ENCODE results near the gene SLC4A7.

DNA sequence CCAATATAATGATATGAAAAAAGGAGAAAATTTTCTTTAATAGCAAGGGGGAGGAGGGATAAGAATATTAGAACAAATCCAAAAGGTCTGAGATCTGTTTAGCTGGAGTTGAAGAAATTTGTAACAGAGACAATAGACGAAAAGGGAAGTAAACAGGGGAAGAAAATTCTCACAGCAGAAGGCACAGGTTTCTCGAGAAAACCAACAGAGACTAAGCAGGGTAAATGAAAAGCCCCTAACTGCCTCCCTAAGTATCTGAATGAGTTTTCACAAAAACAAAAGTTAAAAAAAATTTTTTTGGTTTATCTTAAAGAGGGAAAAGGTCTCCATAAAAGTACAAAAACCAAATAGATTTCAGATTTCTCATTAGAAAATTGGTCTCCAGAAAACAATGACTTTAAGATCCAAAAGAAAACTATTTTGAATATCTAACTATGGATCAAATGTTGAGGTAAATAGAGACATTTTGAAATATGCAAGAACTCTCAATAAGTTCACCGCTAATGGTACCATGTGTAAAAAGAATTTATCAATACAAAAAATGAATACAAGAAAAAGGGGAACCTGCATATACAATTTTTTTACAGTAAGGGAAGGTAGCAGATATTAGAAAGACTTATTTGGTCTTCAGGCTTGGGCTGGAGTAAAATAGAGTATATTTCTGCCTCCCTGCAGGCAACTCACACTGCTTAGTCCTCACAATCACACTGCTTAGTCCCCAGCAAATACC, 91.1 kb downstream of the SLC4A7 start:
- TF ChIP-seq, protein P1, sequence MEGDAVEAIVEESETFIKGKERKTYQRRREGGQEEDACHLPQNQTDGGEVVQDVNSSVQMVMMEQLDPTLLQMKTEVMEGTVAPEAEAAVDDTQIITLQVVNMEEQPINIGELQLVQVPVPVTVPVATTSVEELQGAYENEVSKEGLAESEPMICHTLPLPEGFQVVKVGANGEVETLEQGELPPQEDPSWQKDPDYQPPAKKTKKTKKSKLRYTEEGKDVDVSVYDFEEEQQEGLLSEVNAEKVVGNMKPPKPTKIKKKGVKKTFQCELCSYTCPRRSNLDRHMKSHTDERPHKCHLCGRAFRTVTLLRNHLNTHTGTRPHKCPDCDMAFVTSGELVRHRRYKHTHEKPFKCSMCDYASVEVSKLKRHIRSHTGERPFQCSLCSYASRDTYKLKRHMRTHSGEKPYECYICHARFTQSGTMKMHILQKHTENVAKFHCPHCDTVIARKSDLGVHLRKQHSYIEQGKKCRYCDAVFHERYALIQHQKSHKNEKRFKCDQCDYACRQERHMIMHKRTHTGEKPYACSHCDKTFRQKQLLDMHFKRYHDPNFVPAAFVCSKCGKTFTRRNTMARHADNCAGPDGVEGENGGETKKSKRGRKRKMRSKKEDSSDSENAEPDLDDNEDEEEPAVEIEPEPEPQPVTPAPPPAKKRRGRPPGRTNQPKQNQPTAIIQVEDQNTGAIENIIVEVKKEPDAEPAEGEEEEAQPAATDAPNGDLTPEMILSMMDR (tag by site-specific recombination; IDR thresholded peaks at IDR 0.05) = no peak
- TF ChIP-seq, protein P2, sequence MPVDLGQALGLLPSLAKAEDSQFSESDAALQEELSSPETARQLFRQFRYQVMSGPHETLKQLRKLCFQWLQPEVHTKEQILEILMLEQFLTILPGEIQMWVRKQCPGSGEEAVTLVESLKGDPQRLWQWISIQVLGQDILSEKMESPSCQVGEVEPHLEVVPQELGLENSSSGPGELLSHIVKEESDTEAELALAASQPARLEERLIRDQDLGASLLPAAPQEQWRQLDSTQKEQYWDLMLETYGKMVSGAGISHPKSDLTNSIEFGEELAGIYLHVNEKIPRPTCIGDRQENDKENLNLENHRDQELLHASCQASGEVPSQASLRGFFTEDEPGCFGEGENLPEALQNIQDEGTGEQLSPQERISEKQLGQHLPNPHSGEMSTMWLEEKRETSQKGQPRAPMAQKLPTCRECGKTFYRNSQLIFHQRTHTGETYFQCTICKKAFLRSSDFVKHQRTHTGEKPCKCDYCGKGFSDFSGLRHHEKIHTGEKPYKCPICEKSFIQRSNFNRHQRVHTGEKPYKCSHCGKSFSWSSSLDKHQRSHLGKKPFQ (tag by site-specific recombination; IDR thresholded peaks at IDR 0.05) = no peak
- TF ChIP-seq ZBTB7A (tag by site-specific recombination; IDR thresholded peaks at IDR 0.05; ENCODE audit: low read depth) (no peak), ZBTB8A (tag by site-specific recombination; IDR thresholded peaks at IDR 0.05) (no peak), SP7 (tag by site-specific recombination; IDR thresholded peaks at IDR 0.05) (no peak), REPIN1 (tag by site-specific recombination; IDR thresholded peaks at IDR 0.05; ENCODE audit: low read depth) (no peak), ZBTB1 (tag by site-specific recombination; IDR thresholded peaks at IDR 0.05) (no peak), ZNF558 (tag by site-specific recombination; IDR thresholded peaks at IDR 0.05) (no peak), ZNF24 (tag by site-specific recombination; IDR thresholded peaks at IDR 0.05) (no peak), ZNF114 (tag by site-specific recombination; IDR thresholded peaks at IDR 0.05) (no peak)
- TF ChIP-seq, protein P3, sequence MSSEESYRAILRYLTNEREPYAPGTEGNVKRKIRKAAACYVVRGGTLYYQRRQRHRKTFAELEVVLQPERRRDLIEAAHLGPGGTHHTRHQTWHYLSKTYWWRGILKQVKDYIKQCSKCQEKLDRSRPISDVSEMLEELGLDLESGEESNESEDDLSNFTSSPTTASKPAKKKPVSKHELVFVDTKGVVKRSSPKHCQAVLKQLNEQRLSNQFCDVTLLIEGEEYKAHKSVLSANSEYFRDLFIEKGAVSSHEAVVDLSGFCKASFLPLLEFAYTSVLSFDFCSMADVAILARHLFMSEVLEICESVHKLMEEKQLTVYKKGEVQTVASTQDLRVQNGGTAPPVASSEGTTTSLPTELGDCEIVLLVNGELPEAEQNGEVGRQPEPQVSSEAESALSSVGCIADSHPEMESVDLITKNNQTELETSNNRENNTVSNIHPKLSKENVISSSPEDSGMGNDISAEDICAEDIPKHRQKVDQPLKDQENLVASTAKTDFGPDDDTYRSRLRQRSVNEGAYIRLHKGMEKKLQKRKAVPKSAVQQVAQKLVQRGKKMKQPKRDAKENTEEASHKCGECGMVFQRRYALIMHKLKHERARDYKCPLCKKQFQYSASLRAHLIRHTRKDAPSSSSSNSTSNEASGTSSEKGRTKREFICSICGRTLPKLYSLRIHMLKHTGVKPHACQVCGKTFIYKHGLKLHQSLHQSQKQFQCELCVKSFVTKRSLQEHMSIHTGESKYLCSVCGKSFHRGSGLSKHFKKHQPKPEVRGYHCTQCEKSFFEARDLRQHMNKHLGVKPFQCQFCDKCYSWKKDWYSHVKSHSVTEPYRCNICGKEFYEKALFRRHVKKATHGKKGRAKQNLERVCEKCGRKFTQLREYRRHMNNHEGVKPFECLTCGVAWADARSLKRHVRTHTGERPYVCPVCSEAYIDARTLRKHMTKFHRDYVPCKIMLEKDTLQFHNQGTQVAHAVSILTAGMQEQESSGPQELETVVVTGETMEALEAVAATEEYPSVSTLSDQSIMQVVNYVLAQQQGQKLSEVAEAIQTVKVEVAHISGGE (tag by site-specific recombination; conservative IDR thresholded peaks at IDR 0.05; ENCODE audit: low read depth) = no peak
- TF ChIP-seq, protein P4, sequence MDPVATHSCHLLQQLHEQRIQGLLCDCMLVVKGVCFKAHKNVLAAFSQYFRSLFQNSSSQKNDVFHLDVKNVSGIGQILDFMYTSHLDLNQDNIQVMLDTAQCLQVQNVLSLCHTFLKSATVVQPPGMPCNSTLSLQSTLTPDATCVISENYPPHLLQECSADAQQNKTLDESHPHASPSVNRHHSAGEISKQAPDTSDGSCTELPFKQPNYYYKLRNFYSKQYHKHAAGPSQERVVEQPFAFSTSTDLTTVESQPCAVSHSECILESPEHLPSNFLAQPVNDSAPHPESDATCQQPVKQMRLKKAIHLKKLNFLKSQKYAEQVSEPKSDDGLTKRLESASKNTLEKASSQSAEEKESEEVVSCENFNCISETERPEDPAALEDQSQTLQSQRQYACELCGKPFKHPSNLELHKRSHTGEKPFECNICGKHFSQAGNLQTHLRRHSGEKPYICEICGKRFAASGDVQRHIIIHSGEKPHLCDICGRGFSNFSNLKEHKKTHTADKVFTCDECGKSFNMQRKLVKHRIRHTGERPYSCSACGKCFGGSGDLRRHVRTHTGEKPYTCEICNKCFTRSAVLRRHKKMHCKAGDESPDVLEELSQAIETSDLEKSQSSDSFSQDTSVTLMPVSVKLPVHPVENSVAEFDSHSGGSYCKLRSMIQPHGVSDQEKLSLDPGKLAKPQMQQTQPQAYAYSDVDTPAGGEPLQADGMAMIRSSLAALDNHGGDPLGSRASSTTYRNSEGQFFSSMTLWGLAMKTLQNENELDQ (tag by site-specific recombination; IDR thresholded peaks at IDR 0.05; ENCODE audit: low read depth) = no peak
